ENCODE measurements around the gene FCMR.

GRCh38 chr1:206922524-206922923 is 783 bp upstream of the FCMR start:
- TF ChIP-seq, protein P1, sequence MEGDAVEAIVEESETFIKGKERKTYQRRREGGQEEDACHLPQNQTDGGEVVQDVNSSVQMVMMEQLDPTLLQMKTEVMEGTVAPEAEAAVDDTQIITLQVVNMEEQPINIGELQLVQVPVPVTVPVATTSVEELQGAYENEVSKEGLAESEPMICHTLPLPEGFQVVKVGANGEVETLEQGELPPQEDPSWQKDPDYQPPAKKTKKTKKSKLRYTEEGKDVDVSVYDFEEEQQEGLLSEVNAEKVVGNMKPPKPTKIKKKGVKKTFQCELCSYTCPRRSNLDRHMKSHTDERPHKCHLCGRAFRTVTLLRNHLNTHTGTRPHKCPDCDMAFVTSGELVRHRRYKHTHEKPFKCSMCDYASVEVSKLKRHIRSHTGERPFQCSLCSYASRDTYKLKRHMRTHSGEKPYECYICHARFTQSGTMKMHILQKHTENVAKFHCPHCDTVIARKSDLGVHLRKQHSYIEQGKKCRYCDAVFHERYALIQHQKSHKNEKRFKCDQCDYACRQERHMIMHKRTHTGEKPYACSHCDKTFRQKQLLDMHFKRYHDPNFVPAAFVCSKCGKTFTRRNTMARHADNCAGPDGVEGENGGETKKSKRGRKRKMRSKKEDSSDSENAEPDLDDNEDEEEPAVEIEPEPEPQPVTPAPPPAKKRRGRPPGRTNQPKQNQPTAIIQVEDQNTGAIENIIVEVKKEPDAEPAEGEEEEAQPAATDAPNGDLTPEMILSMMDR (IDR thresholded peaks at IDR 0.05): no peak
- TF ChIP-seq POLR2A (IDR thresholded peaks at IDR 0.05): no peak
